RWPE1 (cell line): Measurements from ENCODE around the gene MOB3A.

Experiments
- CTCF ChIA-PET: fragments of 350-600 bp; sonication (Branson Sonifier 250); formaldehyde crosslinking; extraction: SDS; loops from one replicate; lab custom pipeline; 2021; lab: Yijun Ruan, JAX
- POLR2A ChIA-PET: fragments of 400-600 bp; formaldehyde crosslinking; extraction: SDS; loops from one replicate; lab custom pipeline; 2020; ENCODE audit warnings: antibody characterized with exemption; ENCODE audit not compliant: low non-redundant PET; lab: Yijun Ruan, JAX
- DNase-seq: peaks from one replicate; pipeline ENCODE4 v3.0.0; 2012; ENCODE audit warnings: low spot score
- H3K27ac ChIP-seq: fragments of 450-650 bp; 2 replicates; pipeline ENCODE4 v1.5.1; 2017
- CTCF ChIP-seq: fragments of 450-650 bp; conservative IDR thresholded peaks from 2 replicates; pipeline ENCODE4 v1.5.1; 2017; ENCODE audit warnings: low read depth, mild to moderate bottlenecking

Gene MOB3A

DNA sequence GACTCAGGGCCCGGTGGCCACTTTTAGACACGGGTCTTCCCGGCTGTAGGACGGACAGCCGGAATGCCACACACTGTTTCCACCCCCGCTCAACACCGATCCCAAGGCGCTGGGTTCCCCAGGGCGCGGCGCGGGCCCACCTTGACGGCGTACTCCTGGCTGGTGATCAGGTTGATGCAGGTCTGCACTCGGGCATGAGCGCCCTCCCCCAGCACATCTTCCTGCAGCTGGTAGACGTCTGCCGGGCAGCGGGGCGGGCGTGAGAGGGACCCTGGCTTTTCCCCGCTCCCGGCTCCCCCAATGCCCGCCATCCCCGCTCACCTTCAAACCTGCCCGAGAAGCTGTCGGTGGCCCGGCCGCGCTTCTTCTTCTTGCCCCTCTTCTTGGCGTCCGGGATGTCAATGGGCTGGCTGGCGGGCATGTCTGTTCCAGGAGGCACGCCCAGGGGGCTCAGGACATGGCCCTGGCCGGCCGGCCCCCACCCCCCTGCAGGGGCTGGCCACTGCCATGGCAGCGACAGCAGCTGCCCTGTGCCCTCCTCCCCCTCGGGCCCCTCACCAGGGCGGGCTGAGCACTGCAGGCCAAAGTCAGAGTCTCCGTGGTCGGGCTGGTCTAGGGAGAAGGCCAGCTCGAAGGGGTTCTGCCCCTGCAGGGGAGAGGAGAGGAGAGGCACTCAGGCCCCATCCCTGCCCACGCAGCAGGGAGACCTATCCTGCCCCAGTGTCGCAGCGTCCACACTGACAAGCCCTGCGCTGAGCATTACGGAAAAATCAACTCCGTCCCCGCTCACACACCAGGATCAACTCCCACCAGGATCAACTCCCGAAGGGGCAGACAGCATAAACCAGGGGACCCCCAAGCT is 49.8 kb downstream of the MOB3A start:
- no peak for DNase-seq
- ChIA-PET CTCF (interaction anchor here (1.0 kb wide), 1 partner anchor 27 kb away, joined by 7 read pairs; no protein-coding TSS in a partner anchor), POLR2A (interaction anchor here (0.7 kb wide), 1 partner anchor 10 kb away, joined by 3 read pairs; no protein-coding TSS in a partner anchor)
- TF ChIP-seq CTCF = no peak
- peak overlapping the region; percentile 100 for H3K27ac ChIP-seq

- ChIA-PET CTCF (no interaction called here), POLR2A (no interaction called here)
- DNase-seq = no peak
- no peak for TF ChIP-seq CTCF
- H3K27ac ChIP-seq = peak overlapping the region; percentile 100
Measured at GRCh38 chr19:2045501-2046045, 50.6 kb downstream of the MOB3A start.

DNA sequence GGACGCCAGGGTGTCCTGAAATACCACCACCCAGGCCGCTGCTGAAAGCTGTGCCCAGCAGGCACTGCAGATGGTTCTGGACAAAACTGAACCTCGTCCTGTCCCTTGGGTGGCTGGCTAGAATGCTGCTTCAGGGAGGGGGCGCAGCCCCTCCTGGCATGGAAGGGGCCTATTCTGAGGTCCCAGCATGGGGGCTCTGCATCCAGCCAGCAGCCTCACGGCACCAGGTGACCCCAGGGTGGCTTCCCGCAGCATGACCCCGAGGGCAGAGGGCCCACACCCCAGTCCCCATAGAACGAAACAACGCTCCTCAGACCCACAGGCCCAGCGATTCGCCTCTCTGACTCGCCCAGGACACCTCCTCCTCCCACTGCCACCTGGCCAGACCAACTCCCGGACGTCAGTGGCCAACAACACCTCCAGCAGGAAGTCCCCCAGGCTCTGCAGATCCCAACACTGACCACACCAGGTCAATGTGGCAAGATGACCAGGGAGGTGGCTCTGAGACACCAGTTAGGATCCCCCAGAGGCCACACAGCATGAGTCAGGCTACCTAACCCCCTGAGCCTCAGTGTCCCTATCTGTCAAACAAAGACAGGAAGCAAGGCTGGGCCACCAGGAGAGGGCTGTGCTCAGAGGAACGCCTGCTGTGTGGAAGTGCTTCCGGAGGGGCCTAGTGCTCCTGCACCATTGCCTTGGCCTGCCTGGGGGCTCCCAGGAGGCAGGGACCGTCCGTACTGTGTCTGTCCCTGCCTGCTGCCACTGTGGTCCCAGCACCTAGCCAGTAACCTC is 51.2 kb downstream of the MOB3A start:
- no peak for DNase-seq
- CTCF ChIA-PET = interaction anchor here (0.8 to 1.0 kb wide), 2 partner anchors 8 to 25 kb away, joined by 3 to 10 read pairs; no protein-coding TSS in a partner anchor
- TF ChIP-seq CTCF = no peak
- peak overlapping the region; percentile 100 for H3K27ac ChIP-seq
- POLR2A ChIA-PET = no interaction called here

DNA sequence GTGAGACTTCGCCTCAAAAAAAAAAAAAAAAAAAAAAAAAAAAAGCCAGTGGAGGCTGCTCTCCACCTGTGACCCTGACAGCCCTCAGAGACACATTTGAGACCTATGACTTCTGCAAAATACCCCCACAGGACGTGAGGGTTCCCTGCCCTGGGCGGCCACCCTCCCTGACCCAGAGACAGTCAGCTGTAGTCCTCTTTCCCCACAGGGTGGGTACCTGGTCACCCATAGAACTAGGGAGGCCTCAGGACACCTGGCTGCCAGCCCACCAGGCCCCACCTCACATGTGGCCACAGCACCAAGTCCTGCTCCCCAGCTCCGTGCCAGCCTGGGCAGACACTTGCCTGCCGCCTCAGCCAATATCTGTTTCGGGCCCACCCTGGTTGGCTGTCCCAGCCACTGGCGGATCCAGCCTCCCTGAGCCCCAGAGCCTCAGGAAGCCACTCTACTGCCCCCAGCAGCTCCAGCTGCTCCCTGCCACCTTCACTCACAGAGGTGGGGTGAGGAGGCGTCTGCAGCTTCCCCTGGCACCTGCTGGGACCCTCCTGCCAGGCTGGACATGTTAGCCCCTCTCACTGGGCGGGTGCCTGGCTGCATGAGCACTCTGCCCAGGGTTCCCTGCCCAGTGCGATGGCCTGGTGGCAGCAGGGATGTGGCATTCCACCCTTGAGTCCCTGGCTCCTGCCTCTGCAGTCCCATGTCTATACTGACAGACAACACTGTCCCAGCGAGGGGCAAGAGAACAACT is 52.0 kb downstream of the MOB3A start:
- ChIA-PET POLR2A (no interaction called here), CTCF (interaction anchor here (0.6 to 1.2 kb wide), 4 partner anchors 9 to 33 kb away, joined by 3 to 10 read pairs (median 4); no protein-coding TSS in a partner anchor)
- DNase-seq = no peak
- TF ChIP-seq CTCF = no peak
- peak overlapping the region; percentile 100 for H3K27ac ChIP-seq

DNA sequence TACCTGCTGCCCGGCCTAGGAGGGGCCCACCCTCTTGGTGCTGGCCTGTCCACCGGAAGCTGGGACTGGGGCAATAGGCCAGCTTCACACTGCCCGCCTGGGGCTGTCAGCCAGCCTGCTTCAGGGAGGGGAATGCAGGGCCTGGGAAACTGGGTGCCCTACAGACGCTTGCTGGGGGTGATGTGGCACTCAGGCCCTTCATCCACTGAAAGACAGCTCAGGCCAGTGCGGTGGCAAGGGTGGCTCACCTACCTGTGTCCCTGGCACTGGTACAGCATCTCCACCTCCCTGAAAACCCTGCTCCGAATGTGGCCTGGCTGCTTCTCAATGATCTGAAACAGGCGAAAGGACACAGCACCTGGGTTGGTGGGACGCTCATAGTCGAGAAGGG is 52.9 kb downstream of the MOB3A start:
- POLR2A ChIA-PET = no interaction called here
- H3K27ac ChIP-seq = peak overlapping the region; percentile 100
- no peak for DNase-seq
- no peak for TF ChIP-seq CTCF
- CTCF ChIA-PET = interaction anchor here (0.6 to 1.4 kb wide), 4 partner anchors 23 to 32 kb away, joined by 3 to 6 read pairs (median 4); no protein-coding TSS in a partner anchor
